IMR-90 (cell line): ENCODE data around the gene TENT4B. TPM values are rescaled to one million over a fixed set of nuclear protein-coding genes. Genes with fewer than 3 reads are reported as not detected.

Experiments used
- ATAC-seq: fragments of 200-7000 bp; cut with Tn5 transposase; 2 replicates; pipeline ENCODE4 v1.9.1; 2020; ENCODE audit warnings: low read depth, mild to moderate bottlenecking, moderate library complexity
- BruUV-seq: library from RNA; stranded (reverse); fragments of 400-500 nt; replicated peaks from 2 replicates; lab custom pipeline; 2021; lab: Mats Ljungman, UMichigan
- CTCF ChIA-PET: fragments of 300-600 bp; formaldehyde crosslinking; extraction: SDS; loops from one replicate; lab custom pipeline; 2021; ENCODE audit warnings: antibody characterized with exemption; lab: Yijun Ruan, JAX
- POLR2A ChIA-PET: fragments of 300-600 bp; sonication (Branson Sonifier 250); formaldehyde crosslinking; loops from one replicate; lab custom pipeline; 2022; ENCODE audit warnings: antibody characterized with exemption; ENCODE audit not compliant: unreplicated experiment; lab: Charles Lee
- DNase-seq: peaks from one replicate; pipeline ENCODE4 v3.0.0; 2013
- H2AFZ ChIP-seq: replicated peaks from 2 replicates; pipeline ENCODE3; 2013; ENCODE audit warnings: low read length, mild to moderate bottlenecking; ENCODE audit not compliant: poor library complexity
- H2AK5ac ChIP-seq: 2 replicates; pipeline ENCODE4 v1.6.1; 2013; ENCODE audit warnings: low read depth, low read length, inconsistent platforms
- H2AK9ac ChIP-seq: replicated peaks from 2 replicates; pipeline ENCODE3; 2013; ENCODE audit warnings: mild to moderate bottlenecking, low read depth, low read length, moderate library complexity; ENCODE audit not compliant: poor library complexity
- H2BK120ac ChIP-seq: 2 replicates; pipeline ENCODE4 v1.6.1; 2013; ENCODE audit warnings: low read depth, low read length, inconsistent platforms
- H2BK15ac ChIP-seq: 3 replicates; pipeline ENCODE4 v1.6.1; 2013; ENCODE audit warnings: low read depth, low read length, inconsistent platforms
- H2BK20ac ChIP-seq: 2 replicates; pipeline ENCODE4 v1.6.1; 2013; ENCODE audit warnings: low read depth, mild to moderate bottlenecking, inconsistent platforms, low read length, moderate library complexity
- H2BK5ac ChIP-seq: 2 replicates; pipeline ENCODE4 v1.6.1; 2013; ENCODE audit warnings: mild to moderate bottlenecking, low read depth, low read length, inconsistent platforms; ENCODE audit not compliant: poor library complexity, severe bottlenecking
- H3K14ac ChIP-seq: replicated peaks from 2 replicates; pipeline ENCODE4 v1.6.1; 2013; ENCODE audit warnings: low read depth, low read length, inconsistent platforms
- H3K18ac ChIP-seq: 2 replicates; pipeline ENCODE4 v1.6.1; 2013; ENCODE audit warnings: low read depth, low read length, control low read depth
- H3K23ac ChIP-seq: 2 replicates; pipeline ENCODE4 v1.6.1; 2013; ENCODE audit warnings: low read depth, low read length, inconsistent platforms
- H3K27ac ChIP-seq: 2 replicates; pipeline ENCODE4 v1.5.1; 2013; ENCODE audit warnings: mild to moderate bottlenecking, control low read depth, low read length; ENCODE audit not compliant: insufficient read depth
- H3K27me3 ChIP-seq: 2 replicates; pipeline ENCODE4 v1.6.1; 2013; ENCODE audit warnings: low read length; ENCODE audit not compliant: control insufficient read depth, insufficient read depth
- H3K36me3 ChIP-seq: 2 replicates; pipeline ENCODE4 v1.6.1; 2013; ENCODE audit warnings: low read length, mixed read lengths; ENCODE audit not compliant: control insufficient read depth, insufficient read depth
- H3K4ac ChIP-seq: 2 replicates; pipeline ENCODE4 v1.6.1; 2013; ENCODE audit warnings: low read depth, low read length, inconsistent platforms
- H3K4me1 ChIP-seq: 2 replicates; pipeline ENCODE4 v1.6.1; 2013; ENCODE audit warnings: low read length, mixed read lengths; ENCODE audit not compliant: control insufficient read depth, insufficient read depth
- H3K4me2 ChIP-seq: 2 replicates; pipeline ENCODE4 v1.6.1; 2013; ENCODE audit warnings: low read depth, mild to moderate bottlenecking, control low read depth, low read length, moderate library complexity
- H3K4me3 ChIP-seq: 2 replicates; pipeline ENCODE4 v1.5.1; 2013; ENCODE audit warnings: low read depth, mild to moderate bottlenecking, control low read depth, low read length, moderate library complexity; ENCODE audit not compliant: insufficient read depth
- H3K56ac ChIP-seq: 2 replicates; pipeline ENCODE4 v1.6.1; 2013; ENCODE audit warnings: low read length, inconsistent platforms; ENCODE audit not compliant: insufficient read depth; ENCODE audit errors: extremely low read depth
- H3K79me1 ChIP-seq, 2 experiments: 2 replicates each; pipeline ENCODE4 v1.6.1; 2013; ENCODE audit warnings: low read length in 2 of 2, inconsistent platforms in 1 of 2, low read depth in 1 of 2
- H3K9ac ChIP-seq: 2 replicates; pipeline ENCODE4 v1.6.1; 2013; ENCODE audit warnings: low read depth, low read length, control low read depth
- H3K9me1 ChIP-seq: 2 replicates; pipeline ENCODE4 v1.6.1; 2013; ENCODE audit warnings: low read length, inconsistent platforms; ENCODE audit not compliant: insufficient read depth
- H3K9me3 ChIP-seq: 2 replicates; pipeline ENCODE4 v1.6.1; 2013; ENCODE audit warnings: low read length; ENCODE audit not compliant: control insufficient read depth, insufficient read depth
- H4K20me1 ChIP-seq: 2 replicates; pipeline ENCODE4 v1.6.1; 2013; ENCODE audit warnings: low read length, inconsistent platforms; ENCODE audit not compliant: insufficient read depth
- H4K5ac ChIP-seq: 2 replicates; pipeline ENCODE4 v1.6.1; 2013; ENCODE audit warnings: mild to moderate bottlenecking, low read depth, low read length, control low read depth
- H4K8ac ChIP-seq, 2 experiments: 2 replicates each; pipeline ENCODE4 v1.6.1; 2013; ENCODE audit warnings: low read depth in 2 of 2, low read length in 2 of 2, control low read depth in 1 of 2, inconsistent platforms in 1 of 2
- H4K91ac ChIP-seq: 2 replicates; pipeline ENCODE4 v1.6.1; 2013; ENCODE audit warnings: low read depth, low read length, inconsistent platforms; ENCODE audit not compliant: insufficient read depth
- BHLHE40 ChIP-seq: fragments of 150-350 bp; IDR thresholded peaks from 2 replicates; pipeline ENCODE4 v1.6.1; 2016; ENCODE audit warnings: mild to moderate bottlenecking, low read depth, low read length
- CEBPB ChIP-seq: IDR thresholded peaks from 2 replicates; pipeline ENCODE4 v1.6.1; 2012; ENCODE audit warnings: low read depth, low read length, improper control_type of control experiment
- CTCF ChIP-seq: conservative IDR thresholded peaks from 2 replicates; pipeline ENCODE4 v1.5.1; 2012; ENCODE audit warnings: mild to moderate bottlenecking, low read depth, low read length, improper control_type of control experiment
- ELK1 ChIP-seq: fragments of 150-350 bp; IDR thresholded peaks from 2 replicates; pipeline ENCODE4 v1.6.1; 2016; ENCODE audit warnings: low read depth, mild to moderate bottlenecking, low read length, moderate library complexity, borderline replicate concordance
- FOS ChIP-seq: fragments of 150-350 bp; IDR thresholded peaks from 2 replicates; pipeline ENCODE4 v1.6.1; 2016; ENCODE audit warnings: low read depth, low read length
- MAFK ChIP-seq: IDR thresholded peaks from 2 replicates; pipeline ENCODE4 v1.6.1; 2012; ENCODE audit warnings: low read depth, low read length, improper control_type of control experiment
- MAZ ChIP-seq: IDR thresholded peaks from 2 replicates; pipeline ENCODE4 v1.6.1; 2012; ENCODE audit warnings: low read depth, mild to moderate bottlenecking, low read length, improper control_type of control experiment, moderate library complexity, borderline replicate concordance
- NFE2L2 ChIP-seq: fragments of 150-350 bp; IDR thresholded peaks from 2 replicates; pipeline ENCODE4 v1.6.1; 2016; ENCODE audit warnings: low read depth, mild to moderate bottlenecking, low read length
- POLR2A ChIP-seq: IDR thresholded peaks from 2 replicates; pipeline ENCODE4 v1.6.1; 2012; ENCODE audit warnings: mild to moderate bottlenecking, low read depth, low read length
- RAD21 ChIP-seq: IDR thresholded peaks from 2 replicates; pipeline ENCODE4 v1.6.1; 2012; ENCODE audit warnings: low read length, improper control_type of control experiment
- RCOR1 ChIP-seq: IDR thresholded peaks from 2 replicates; pipeline ENCODE4 v1.6.1; 2012; ENCODE audit warnings: mild to moderate bottlenecking, low read length, improper control_type of control experiment; ENCODE audit not compliant: insufficient replicate concordance
- RFX5 ChIP-seq: IDR thresholded peaks from 2 replicates; pipeline ENCODE4 v1.8.0; 2012; ENCODE audit warnings: low read depth, mild to moderate bottlenecking, low read length, moderate library complexity
- SMC3 ChIP-seq: fragments of 150-350 bp; IDR thresholded peaks from 2 replicates; pipeline ENCODE4 v1.6.1; 2016; ENCODE audit warnings: low read depth, mild to moderate bottlenecking, antibody characterized with exemption, low read length, moderate library complexity
- USF2 ChIP-seq: fragments of 150-350 bp; IDR thresholded peaks from 2 replicates; pipeline ENCODE4 v1.6.1; 2017; ENCODE audit warnings: mild to moderate bottlenecking, antibody characterized with exemption, low read length, low read depth
- WGBS, 2 experiments: methylation state at CpG; one replicate each; pipeline versions ENCODE4 v1.1.5 to v1.1.7; 2013; ENCODE audit warnings: missing lambda C conversion rate in 2 of 2; ENCODE audit not compliant: insufficient read length in 1 of 2; ENCODE audit errors: extremely low coverage in 2 of 2; 5-methylcytosine and 5-hydroxymethylcytosine counted together
- dilution Hi-C: fragments of 300-500 bp; cut with HindIII; formaldehyde crosslinking; loops from one replicate; pipeline ENCODE4 v1.14.3; 2018; ENCODE audit warnings: low sequenced_read_pairs; ENCODE audit not compliant: unreplicated experiment
- in situ Hi-C: fragments of 300-500 bp; cut with MboI; formaldehyde crosslinking; loops from 3 replicates; pipeline ENCODE4 v1.14.3; 2019; ENCODE audit warnings: low sequenced_read_pairs, inconsistent platforms, mixed read lengths
- intact Hi-C: fragments of 100-400 bp; cut with micrococcal nuclease; formaldehyde crosslinking; loops from 2 replicates; pipeline ENCODE4 v1.10.0; 2022
- polyA plus RNA-seq, 3 experiments: library from polyadenylated mRNA; depleted of rRNA; stranded (reverse); fragments of >200 nt; gene quantifications; 2 replicates each; pipeline ENCODE4 v1.2.3, GENCODE V29; 2012; ENCODE audit warnings: low replicate concordance in 1 of 3
- total RNA-seq: library from RNA; depleted of rRNA; stranded (reverse); fragments of >200 nt; gene quantifications from 2 replicates; pipeline ENCODE4 v1.2.3, GENCODE V29; 2012

The TENT4B gene
- total and polyA plus RNA-seq, 2 of the 4 experiments (the other 2 are of a cell fraction) = 4.1 to 7.0 TPM

GRCh38 chr16:50266337-50267091 is 113.4 kb downstream of the TENT4B start, which contains the start of gene ADCY7:
Gene ADCY7 (plus strand): TSS chr16:50266551. CDS start chr16:50288180, 21,629 bp downstream.
- peak; percentile 78 for DNase-seq
- Histone ChIP-seq H3K4me2 (peak within 1 kb of the TSS; percentile 82), H3K4me3 (peak within 1 kb of the TSS; percentile 41), H4K20me1 (no peaks in the 10 kb centered on the region), H3K9me3 (no peaks in the 10 kb centered on the region), H3K36me3 (peaks cover 2% of the 10 kb centered on the region; the same call in 1 of the 2 replicates), H3K56ac (peak within 1 kb of the TSS; percentile 70), H2BK5ac (peak within 1 kb of the TSS; percentile 85), H4K8ac (peak within 1 kb of the TSS; percentile 90 to 91), H3K79me1 (peaks cover 16 to 37% of the 10 kb centered on the region in 2 experiments; a peak in 3 of 4 replicates), H3K27ac (peak within 1 kb of the TSS; percentile 75), H2AK9ac (peak within 1 kb of the TSS; percentile 96), H3K23ac (peak within 1 kb of the TSS; percentile 17), H4K91ac (peak within 1 kb of the TSS; percentile 81), H3K4me1 (peaks cover 19% of the 10 kb centered on the region), H2BK15ac (peak within 1 kb of the TSS; percentile 88; the same call in 1 of the 3 replicates), H3K14ac (peak within 1 kb of the TSS; percentile 88), H2AFZ (peak within 1 kb of the TSS; percentile 96), H2AK5ac (peak within 1 kb of the TSS; percentile 92), H3K18ac (peak within 1 kb of the TSS; percentile 71), H3K9me1 (peaks cover 13% of the 10 kb centered on the region; the same call in 1 of the 2 replicates), H3K9ac (peak within 1 kb of the TSS; percentile 70), H2BK120ac (peak within 1 kb of the TSS; percentile 81), H4K5ac (peak within 1 kb of the TSS; percentile 71), H2BK20ac (peak within 1 kb of the TSS; percentile 74), H3K4ac (peak within 1 kb of the TSS; percentile 69), H3K27me3 (peaks cover 4% of the 10 kb centered on the region; the same call in 1 of the 2 replicates)
- no TSS peak for BruUV-seq
- ATAC-seq = peak; percentile 96
- dilution Hi-C loops (no loop called here), intact Hi-C loops (loop anchor here (5.0 kb wide), 1 partner anchor 36 kb away; no protein-coding TSS in a partner anchor), in situ Hi-C loops (no loop called here)
- 6% methylated on average over 10 of the region's 25 CpGs; no CpG with 5 or more reads in 1 of the 2 experiments for WGBS, 2 experiments
- CTCF ChIA-PET = no interaction called here
- POLR2A ChIA-PET = interaction anchor here (0.6 kb wide), 1 partner anchor 12 kb away, joined by 3 read pairs; no protein-coding TSS in a partner anchor
- TF ChIP-seq FOS (peak; percentile 62), CEBPB (no peak), ELK1 (no peak), RFX5 (no peak), NFE2L2 (no peak), RCOR1 (no peak), MAZ (peak; percentile 54; the same call in 1 of the 2 replicates), SMC3 (no peak), POLR2A (no peak), USF2 (no peak), MAFK (no peak), BHLHE40 (peak; percentile 12; the same call in 1 of the 2 replicates), CTCF (no peak), RAD21 (no peak)
